Stimulated activated CD8-positive, alpha-beta memory T cell treated with anti-CD3 and anti-CD28 coated beads, Interleukin-15, amount 100 ng/mL, for 4 hours (primary cell): ENCODE data around the gene NOS1AP.
"Not testable (repeated sequence)": the region's sequence is repeated elsewhere in the genome, so short reads cannot be mapped to it uniquely, and the experiment has no call there.

Experiments
- DNase-seq, 2 donors: peaks; one replicate each; pipeline ENCODE4 v3.0.0-alpha.2; 2020; ENCODE audit warnings: low read depth in 2 of 2

Gene NOS1AP

DNA sequence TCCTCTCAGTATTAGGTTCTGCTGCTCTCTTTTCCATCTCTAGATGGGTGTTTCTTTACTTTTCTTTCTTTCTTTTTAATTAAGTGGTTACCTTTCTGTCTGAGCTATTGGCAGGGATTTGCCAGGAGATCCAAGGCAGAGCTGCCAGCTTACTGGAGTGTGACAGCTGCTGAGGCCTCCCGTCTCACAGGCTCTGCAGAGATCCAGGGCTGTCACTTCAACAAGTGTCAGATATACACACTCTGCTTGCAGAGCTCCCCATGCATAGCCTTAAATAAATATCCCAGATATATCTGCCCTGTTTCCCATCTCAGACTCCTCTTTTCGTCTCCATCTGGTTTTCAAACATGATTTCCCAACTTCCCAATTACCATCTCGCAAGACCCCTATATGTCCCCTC is 124.3 kb downstream of the NOS1AP start:
- DNase-seq: no peak

DNA sequence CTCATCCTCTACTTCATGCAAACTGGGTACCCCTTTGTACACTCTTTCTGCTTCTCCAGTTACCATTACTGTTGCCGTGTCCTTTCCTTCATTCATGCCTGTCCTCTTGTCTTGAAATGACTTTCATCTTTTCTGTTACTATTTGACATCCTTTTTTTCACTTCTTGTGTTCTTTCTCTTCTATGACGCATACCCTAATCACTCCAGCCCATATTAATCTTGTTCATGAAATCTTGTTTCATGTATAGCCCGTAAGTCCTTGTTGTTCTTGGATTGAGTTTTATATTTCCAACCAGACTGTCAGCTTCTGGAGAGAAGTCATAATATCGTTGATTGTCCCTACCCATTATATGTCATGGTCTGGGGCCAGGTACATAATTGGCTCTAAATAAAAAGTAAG is 126.1 kb downstream of the NOS1AP start:
- no peak for DNase-seq

DNA sequence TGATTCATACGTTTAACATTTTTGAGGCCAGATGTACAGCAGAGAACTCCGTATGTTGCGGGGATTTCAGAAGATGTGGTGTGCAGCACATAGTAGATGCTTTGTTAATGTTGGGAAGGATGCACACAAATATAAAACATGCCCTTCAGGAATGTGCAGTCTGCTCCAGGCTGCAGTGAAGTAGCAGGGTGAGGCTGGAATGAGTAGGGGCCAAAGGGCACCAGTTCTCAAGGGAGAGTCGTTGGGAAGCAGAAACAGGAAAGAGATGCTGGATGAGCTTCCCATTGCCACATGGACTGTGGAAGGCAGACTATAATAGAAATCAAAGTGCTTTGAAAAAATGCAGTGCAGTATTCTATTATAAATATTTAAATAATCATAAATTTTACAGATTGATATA is 126.9 kb downstream of the NOS1AP start:
- no peak for DNase-seq

DNA sequence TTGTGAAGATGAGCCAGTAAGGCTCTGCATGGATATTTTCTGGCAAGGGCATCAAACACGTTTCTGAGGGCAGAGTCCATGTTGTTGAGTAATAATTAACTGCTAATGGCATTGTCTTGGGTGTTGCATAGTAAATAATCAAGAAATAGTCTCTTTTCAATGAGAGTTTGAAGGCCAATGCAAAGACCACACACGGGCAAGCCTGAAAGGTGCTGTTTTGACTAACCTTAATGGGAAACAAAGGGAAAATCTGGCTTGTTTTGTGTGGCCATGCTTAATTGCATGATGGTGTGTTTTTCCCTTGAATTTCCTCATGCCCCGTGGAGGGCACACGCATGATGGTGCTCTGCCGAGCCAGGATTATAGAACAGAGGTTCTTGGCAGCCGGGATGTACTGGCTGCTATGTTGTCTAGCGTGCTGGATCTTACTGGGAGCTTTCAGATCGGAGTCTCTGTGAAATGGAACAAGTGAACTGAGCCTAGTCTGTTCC is 127.6 kb downstream of the NOS1AP start:
- no peak for DNase-seq

DNA sequence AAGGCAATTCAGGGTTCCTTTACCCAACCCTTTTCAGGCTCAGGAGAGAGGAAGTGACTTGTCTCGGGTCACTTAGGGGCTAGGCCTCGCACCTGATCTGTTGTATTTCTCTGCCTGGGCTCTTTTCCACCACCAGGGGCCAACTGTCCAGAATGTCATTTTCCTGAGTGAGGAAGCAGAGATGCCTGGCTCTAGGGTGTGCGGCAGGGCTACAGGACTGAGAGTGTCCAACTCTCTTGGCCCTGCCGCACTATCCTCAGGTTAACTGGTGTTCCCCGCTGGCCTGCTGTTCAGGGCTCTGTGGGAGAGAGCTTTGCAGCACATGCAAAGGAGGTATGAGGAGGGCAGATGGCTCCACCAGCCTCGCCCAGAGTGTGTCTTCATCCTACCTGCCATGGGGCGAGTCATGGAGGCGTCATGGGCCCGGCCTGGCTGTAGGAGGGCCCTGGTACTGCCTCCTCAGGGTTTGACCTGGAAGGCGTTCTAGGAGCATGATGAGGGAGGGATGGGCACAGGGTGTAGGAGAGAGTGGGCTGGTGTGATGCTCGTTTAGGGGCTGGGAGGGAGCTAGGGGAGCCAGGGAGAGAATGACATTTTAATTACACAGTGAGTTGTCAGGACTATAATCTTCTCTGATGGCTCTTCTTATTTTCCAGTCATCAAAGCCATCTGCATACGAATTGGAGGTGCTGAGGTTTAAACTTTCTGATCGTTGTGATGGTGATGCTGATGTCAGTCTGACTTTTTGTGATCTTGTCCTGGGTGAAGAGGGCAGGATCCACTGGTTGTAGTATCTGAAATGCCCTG is 128.3 kb downstream of the NOS1AP start:
- DNase-seq: no peak

DNA sequence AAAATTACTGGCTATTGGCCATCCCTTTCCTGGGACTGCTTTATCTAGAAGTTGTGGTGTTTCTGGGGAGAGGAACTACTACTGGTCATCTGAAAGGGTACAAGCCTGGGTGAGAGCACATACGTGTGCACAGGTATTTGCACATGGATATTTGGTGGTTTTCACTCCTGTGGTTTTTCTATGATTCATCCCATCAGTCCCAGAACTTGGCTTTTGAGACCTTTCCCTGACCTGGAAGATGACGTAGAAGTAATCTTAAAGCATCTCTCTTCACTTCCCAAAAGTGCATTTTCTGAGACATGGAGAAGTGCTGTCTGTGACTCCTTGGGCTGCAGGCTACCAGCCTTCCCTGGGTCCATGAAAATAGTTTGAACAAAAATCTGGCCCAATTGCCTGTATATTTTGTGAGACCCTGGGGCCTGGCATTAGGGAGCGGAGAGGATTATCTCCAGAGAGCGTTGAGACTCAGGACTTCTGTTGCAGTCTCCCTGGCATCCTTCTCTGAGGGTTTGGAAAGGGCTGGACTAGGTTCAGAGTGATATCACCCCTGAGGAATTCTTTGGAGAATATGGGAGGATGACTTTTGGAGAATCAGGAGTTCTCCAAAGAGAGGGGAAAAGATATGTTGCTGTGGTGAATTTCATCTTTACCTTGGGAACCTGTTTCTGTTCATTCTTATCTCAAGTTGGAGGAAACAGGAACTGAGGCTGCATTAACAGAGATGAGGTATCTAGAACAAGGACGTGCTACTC is 130.8 kb downstream of the NOS1AP start:
- DNase-seq: no peak

DNA sequence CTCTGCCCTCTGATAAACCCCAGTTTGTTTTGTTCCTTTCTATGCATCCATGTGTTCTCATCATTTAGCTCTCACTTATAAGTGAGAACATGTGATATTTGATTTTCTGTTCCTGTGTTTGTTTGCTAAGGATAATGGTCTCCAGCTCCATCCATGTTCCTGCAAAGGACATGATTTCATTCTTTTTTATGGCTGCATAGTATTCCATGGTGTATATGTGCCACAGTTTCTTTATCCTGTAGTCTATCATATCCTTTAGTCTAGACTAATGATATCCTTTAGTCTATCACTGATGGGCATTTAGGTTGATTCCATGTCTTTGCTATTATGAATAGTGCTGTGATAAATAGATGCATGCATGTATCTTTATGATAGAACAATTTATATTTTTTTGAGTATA is 131.6 kb downstream of the NOS1AP start:
- DNase-seq: not testable (repeated sequence)

DNA sequence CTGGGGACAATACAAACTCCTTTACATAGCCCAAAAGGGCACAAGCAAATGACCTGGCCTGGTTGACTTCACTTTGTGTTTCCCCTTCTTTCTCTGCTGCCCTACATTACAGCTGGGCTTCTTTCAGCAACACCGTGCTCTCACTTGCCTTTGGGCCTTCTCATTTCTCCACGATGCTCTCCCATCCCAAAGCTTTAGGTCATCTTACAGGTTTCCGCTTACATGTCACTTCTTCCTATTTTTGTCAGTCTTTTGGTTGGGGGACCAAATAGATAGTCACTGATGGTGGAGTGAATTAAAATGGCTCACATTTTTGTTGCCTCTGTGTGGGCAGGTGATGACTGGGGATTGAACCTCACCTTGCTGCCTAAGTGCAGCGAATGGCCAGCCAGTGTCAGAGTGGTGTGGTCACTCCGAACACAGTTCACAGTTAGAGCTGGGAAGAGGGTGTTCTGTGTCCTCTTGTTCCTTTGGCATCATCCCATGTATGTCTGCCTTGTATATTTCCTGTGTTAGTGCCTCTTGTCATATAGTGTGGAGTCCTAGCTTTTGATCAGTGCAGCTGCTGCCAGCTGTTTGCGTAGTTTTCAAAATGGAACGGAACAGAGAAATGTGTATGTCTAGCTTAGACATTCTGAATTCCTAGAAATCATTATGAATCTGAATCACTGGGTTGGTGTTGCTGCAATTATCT is 134.8 kb downstream of the NOS1AP start:
- DNase-seq: no peak

DNA sequence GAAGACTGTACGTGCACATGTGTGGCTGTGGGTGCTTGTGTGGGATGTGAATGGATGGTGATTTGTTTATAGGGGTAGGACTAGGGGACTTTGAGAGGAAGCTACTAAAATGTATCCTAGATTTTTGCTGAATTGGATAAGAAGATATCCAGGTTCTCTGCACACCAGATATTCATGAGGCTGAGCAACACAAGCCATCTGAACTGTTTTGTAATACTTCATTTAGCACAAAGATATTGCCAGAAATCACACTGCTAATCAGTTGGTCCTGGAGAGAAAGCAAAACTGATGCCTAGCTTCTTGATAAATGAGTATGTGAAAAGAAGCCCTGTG is 135.3 kb downstream of the NOS1AP start:
- no peak for DNase-seq

DNA sequence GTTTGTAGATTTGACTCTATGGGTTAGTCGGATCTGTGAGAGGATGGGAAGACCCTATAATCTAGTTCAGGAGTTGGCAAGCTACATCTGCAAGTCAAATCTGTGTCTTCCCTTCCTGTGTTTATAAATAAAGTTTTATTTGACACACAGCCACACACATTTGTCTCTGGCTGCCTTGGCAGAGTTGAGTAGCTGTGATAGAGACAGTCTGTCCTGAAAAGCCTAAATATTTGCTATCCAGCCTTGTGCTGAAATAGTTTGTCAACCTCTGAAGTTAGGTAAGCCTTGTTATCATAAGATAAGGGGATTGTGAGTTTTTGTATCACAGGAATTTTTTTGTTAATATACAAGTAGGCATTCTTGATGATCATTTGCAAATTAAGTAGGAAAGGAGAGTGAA is 136.8 kb downstream of the NOS1AP start:
- DNase-seq: no peak

DNA sequence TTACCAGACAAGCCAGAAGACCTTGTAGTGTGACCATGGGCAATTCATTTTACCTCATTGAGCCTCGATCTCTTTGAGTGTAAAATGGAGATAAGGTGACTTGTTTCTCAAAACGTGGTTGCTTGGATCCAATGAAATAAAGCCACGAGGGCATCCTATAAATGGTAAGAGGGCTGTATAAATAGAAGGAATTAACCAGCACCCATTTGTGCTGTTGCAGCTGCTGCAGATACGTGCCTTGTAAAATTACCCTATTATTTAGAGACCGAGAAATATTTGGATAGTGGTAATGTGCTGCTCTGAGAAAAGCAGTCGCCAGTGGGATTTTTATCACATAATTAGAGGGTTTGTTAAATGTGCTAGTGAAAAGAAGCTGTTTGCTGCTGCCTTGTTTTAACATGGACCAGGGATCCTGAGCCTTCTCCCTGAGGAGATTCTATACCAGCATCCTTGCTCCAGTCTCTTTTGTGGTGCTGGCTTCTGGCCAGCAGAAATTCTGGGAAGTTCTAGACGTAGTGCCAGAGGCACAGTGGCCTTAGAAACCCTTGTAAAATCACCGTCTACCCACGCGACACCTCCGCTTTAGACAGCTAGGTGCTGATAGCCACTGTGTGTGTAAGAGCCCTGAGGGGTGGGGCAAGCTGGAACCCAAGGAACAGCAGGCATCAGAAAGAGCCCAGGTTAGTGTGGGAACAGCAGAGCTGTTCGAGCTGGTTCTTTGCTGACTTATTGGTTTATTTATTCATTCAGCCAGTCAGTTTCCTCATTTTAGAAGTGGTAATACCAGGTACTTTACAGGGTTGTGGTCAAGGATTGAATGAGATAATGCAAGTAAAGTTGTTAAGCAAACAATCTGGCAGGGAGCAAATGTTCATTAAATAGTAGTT is 137.5 kb downstream of the NOS1AP start:
- DNase-seq: no peak

DNA sequence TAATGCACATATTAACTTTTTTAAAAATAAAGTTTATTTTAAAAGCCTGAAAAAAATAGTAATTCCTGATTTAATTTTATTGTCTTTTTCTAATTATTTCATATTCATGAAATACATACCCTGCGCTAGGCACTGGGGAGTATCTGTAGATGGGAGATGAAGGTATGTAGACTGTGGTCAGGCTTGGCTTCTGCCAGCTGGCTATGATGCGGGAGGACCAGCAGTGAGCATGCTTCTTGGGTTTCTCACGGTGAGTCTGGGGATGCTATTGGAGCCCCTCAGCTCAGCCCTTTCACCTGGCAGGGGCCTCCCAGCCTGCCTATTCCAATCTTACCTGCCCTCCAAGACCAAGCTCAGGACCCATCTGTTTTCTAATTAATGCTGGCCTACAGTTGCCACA is 138.4 kb downstream of the NOS1AP start:
- DNase-seq: no peak

DNA sequence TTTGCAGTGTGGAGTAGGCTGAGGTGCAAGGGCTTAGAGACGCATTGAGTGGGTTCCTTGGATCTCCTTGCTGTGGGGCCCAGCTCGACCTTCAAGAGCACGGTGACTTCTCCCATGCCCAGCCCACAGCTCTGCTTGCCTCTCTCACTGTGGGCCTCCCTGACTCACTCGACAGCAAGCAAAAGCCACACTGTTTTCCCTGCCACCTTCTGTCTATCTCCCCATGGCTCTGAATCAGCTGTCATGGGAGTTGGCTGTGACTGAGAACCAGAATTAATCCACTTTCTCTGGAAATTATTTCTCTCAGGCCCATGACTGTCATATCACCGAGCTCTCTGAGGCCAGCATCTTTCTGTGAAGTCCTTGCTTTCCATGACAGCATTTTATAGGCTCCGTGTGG is 140.7 kb downstream of the NOS1AP start:
- DNase-seq: no peak

DNA sequence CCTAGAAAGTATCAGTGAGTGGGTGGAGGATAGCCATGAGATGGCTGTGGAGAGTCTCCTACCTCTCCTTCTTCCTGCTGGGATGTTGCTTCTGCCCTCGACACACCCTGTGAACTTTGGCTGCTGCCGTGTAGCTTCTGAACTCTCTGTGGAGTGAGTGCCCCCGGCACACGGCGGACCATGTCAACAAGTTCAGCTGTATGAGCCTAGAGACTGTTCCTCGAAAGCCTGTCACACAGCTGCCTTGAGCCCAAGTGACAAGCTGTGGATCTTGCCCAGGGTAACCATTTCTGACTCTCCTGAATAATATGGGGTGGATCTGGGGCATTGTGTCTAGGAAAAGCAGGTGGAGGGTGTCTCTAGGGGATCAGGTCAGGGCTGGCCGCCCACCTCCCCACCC is 143.2 kb downstream of the NOS1AP start:
- DNase-seq: no peak

DNA sequence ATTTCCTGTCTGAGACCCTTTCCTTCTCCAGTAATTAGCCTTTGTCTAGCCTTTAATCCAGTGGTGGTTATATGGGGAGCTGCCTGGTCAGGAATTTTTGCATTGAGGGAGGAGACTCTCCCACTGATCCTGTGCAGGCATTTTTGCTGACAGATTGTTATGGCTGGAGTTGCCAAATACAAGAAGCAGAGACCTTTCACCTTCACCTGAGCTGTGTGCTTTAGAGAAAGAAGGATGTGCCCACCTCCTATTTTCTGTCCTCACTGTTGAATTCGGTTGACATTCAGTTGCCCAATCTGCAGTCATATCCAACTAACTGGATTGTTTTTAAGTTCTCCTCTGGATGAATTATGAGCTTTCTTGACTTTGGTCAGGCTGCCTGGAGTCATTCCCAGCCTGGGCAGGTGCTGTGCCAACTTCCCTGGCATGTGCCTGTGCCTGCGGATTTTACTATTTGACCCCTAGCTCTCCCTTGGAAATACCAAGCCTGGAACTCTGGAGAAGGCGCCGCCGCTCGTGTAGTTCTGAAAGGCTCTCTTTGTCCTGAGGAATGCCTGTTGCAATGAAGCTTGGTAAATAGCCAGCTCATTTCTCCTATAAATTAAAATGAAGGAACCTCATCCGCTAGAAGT is 143.9 kb downstream of the NOS1AP start:
- DNase-seq: no peak

DNA sequence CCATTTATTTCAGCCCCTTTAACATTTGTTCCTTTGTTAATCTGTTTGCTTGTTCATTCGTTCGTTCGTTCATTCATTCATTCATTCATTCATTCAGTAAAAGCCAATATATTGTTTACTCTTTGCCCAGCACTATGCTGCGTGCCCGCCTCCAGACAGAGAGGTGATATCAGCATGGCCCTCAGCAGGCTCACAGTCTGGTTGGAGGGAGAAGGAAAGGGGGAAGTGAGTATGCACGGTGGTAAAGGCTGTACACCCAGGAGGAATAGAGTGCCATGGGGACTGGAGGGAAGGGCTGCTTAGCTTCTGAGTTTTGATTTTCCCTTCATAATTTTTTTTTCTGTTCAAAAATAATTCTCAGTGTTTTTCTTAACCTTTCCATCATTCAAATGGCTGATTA is 144.7 kb downstream of the NOS1AP start:
- no peak for DNase-seq

DNA sequence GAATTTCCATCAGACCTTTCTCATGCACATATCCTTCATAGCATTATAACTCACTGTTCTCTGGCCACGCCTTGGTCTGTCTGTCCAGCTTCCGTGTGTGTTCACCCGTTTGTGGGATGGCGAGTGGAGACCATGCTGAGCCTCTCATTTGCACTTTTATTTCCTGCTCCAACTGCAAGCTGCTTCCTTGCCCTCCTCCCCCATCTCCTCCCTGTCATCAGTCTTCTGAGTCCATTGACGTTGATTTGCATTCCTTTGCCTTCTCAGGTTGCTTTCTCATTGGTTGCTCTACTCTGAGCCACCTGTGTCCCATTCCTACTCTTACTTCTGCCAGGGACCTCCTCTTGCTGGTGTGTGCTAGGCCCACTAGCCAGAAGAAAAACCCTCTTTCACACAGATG is 146.4 kb downstream of the NOS1AP start:
- DNase-seq: no peak

DNA sequence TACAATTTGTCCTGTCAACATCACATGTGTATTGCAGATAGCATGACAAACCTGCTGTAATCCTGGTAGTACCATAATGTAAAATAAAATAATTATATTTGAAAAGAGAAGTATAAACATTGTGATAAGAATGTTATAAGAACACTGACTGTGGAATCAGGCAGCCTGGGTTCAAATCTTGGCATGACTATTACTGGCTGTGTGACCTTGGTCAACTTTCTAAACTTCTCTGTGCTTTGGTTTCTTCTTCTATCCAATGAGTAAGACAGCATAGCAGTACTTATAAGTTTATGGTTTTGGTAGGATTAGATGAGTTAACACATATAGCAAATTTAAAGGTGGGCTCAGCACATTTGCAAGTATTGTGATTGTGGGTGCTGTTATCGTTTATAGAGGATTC is 147.1 kb downstream of the NOS1AP start:
- no peak for DNase-seq

DNA sequence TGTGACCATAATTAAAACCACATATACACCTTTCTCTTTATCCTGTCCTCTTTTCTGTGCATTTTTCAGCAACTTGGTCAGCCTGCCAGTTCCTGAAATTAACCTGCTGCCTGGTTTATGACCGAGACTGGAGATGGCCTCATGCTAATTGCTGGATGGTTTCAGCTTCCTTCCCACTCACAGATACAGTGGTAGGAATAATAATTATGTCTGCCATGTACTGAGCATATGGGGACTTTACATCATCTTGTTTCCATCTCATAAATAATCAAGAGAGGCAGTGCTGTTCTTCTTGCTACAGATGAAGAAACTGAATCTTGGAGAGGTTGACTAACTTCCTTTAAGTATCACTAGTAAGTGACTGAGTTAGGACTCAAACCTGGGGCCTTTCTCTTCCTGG is 148.2 kb downstream of the NOS1AP start:
- DNase-seq: no peak

DNA sequence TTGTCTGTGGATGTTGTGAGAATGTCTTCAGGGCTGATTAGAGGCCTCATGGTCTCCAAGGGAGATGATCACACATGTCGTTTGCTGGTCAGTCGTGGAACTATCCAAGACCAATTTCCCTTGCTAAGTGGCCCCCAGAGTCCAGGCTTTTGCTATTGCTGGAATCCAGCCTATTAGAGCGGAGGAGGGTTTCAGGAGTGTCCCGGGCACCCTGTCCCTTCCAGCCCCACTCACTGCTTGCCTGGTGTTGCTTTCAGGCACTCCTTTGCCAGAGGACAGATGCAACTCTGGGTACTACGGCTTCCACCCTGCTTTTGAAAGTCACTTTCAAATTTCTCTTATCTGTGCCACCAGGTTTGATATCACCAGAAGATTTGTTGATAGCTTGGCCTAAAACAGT is 149.1 kb downstream of the NOS1AP start:
- DNase-seq: no peak

DNA sequence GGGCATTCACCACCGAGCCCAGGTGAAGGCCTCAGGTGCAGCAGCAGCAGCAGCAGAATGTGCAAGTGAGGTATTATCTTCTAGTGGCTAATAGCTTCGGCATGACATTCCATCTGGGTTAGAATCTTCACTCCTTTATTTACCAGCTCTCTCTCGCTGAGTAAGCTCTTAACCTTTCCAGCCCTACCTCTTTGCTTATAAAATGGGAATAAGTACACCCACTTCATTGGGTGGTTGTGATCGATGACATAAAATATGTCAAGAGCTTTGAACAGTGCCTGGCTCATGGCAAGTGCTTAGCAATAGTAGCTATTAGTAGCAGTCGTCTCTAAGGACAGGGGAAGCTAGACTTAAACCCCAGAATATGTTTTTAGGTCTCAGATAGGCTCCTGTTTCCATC is 149.5 kb downstream of the NOS1AP start:
- no peak for DNase-seq
